Measurements from ENCODE around the gene HOXA1. TPM values are rescaled to one million over a fixed set of nuclear protein-coding genes. Genes with fewer than 3 reads are reported as not detected.
A peak's percentile ranks its signal among the peaks of the same experiment; 100 is the strongest.

Gene HOXA1
- total RNA-seq: 1 to 10 TPM; 2.4 to 3.0 TPM
- long read RNA-seq, partial matches to known transcripts: 0 of 2 reads
- long read RNA-seq, other reads (novel, unspliced or antisense): 0 of 2 reads

GRCh38 chr7:27095897-27096767, at the start of gene HOXA1:
Gene HOXA1, minus strand, starts transcription at chr7:27096000. Its CDS starts 88 bp downstream, at chr7:27095912.
- intact Hi-C loops (cut with DNase I, micrococcal nuclease): loop anchor here in 1 of 2 donors (5.0 kb wide), 1 partner anchor 234 kb away; the partner anchor contains the start of gene SKAP2

GRCh38 chr7:27145165-27145913, 49.5 kb upstream of the HOXA1 start:
- intact Hi-C loops (cut with DNase I, micrococcal nuclease): no loop called here
- DNase-seq: peak in 1 of 2 donors; percentile 47
- ATAC-seq: no peak

More at GRCh38 chr7:27095897-27096767, at the start of gene HOXA1:
- peak; percentile 73 for ATAC-seq
- peak; percentile 91 for DNase-seq

GRCh38 chr7:27144781-27145164, 49.0 kb upstream of the HOXA1 start:
- intact Hi-C loops (cut with DNase I, micrococcal nuclease): loop anchor here in 1 of 2 donors (5.0 kb wide), 1 partner anchor 287 kb away; no protein-coding TSS in a partner anchor
- DNase-seq (no peak), ATAC-seq (no peak)

DNA sequence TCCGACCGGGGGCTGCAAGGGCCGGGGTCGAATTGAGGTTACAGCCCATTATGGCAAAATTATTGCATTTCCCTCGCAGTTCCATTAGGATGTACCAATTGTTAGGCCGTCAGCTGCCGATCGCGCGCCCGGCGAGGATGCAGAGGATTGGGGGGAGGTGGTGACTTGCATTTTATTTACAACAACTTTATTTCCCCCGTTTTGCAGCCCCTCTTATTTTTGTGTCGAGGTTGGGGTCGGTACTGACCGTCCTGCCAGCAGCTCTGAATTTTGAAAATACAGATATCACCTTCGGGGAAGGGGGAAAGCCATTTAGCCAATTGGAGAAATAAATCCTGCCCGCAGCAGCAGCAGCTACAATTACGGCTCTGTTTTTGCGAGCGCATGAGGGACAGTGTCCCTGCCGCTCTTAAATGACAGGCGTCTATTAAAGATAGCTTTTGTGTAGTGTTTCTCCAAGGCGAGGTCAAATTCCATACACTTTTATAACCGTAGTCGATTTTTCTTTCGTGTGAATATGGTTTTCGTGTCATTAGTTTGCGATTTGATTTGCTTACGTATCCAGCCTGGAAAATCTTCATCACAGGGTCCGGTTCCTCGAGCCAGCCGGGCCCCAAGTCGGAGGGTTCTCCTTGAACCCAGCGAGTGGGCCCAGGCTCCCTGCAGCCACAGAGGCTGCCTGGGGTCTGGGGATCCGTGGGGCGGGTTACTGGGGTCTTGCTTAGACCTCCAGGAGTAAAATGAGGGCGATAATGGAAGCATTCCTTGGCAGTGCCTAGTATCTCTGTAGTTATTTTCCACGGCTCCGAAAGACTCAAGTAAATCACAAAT, 48.4 kb upstream of the HOXA1 start:
- intact Hi-C loops (cut with DNase I, micrococcal nuclease): loop anchor here in 1 of 2 donors (5.0 kb wide), 1 partner anchor 287 kb away; no protein-coding TSS in a partner anchor
- DNase-seq (no peak), ATAC-seq (peak; percentile 10)

- intact Hi-C loops (cut with DNase I, micrococcal nuclease): loop anchor here in 1 of 2 donors (5.0 kb wide), 1 partner anchor 286 kb away; no protein-coding TSS in a partner anchor
- peak in 1 of 2 donors; percentile 85 for DNase-seq
- peak; percentile 40 for ATAC-seq
Measured at GRCh38 chr7:27143023-27143949, 47.5 kb upstream of the HOXA1 start, which contains the start of gene HOXA5. Gene HOXA5, minus strand, starts transcription at chr7:27143681. Its CDS starts 74 bp downstream, at chr7:27143607.

GRCh38 chr7:27142580-27143022, 46.8 kb upstream of the HOXA1 start:
- no peak for ATAC-seq
- intact Hi-C loops (cut with DNase I, micrococcal nuclease): loop anchor here in 1 of 2 donors (5.0 kb wide), 1 partner anchor 285 kb away; no protein-coding TSS in a partner anchor
- DNase-seq: no peak

GRCh38 chr7:27141923-27142579, 46.3 kb upstream of the HOXA1 start:
- intact Hi-C loops (cut with DNase I, micrococcal nuclease): loop anchor here in 1 of 2 donors (5.0 kb wide), 1 partner anchor 285 kb away; no protein-coding TSS in a partner anchor
- ATAC-seq: no peak
- DNase-seq: peak in 1 of 2 donors; percentile 43

- DNase-seq: no peak
- intact Hi-C loops (cut with DNase I, micrococcal nuclease): loop anchor here in 1 of 2 donors (5.0 kb wide), 1 partner anchor 284 kb away; no protein-coding TSS in a partner anchor
- no peak for ATAC-seq
Measured at GRCh38 chr7:27141137-27141922, 45.5 kb upstream of the HOXA1 start.

- peak; percentile 56 for ATAC-seq
- peak in 1 of 2 donors; percentile 63 for DNase-seq
- intact Hi-C loops (cut with DNase I, micrococcal nuclease): loop anchor here in 1 of 2 donors (5.0 kb wide), 1 partner anchor 283 kb away; no protein-coding TSS in a partner anchor
Measured at GRCh38 chr7:27140126-27140857, 44.5 kb upstream of the HOXA1 start.

DNA sequence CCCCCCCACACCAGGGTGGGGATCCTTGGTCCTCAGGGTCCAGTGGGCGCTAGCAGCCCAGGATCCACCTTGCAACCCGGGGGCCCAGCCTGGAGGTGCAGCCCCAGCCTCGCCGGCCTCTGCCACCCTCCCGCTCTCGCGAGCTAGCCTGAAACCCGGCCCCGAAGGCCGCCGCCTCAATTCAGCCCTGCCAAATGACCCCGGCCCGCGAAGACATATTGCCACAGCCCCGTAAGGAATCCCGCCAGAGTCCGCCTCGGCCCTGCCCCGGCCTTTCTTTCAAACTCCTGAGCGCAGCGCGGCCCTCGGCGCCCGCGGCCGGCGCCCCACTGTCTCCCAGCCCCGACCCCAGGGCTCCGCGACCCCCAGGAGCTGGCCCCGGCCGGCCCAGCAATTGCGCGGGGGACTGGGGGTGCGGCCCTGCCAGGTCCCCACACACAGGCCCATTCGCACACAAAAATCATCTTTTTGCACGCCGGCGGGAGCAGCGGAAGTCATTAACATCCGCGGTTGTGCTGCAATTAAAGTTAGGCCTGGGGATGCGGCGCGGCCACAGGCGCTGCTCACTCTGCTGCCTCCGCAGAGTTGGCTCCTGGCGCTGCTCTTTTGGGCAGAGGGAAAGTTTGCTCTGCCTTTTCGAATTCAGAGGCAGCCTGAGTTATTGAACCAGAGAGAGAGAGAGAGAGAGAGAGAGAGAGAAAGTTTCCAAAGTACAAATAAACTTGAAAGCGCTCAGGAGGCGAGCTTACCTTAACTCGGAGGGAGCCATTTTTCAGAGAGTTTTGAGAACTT, 43.7 kb upstream of the HOXA1 start:
- peak in 1 of 2 donors; percentile 31 for DNase-seq
- intact Hi-C loops (cut with DNase I, micrococcal nuclease): loop anchor here in 1 of 2 donors (5.0 kb wide), 1 partner anchor 282 kb away; no protein-coding TSS in a partner anchor
- peak; percentile 9 for ATAC-seq

GRCh38 chr7:27138985-27139333, 43.2 kb upstream of the HOXA1 start:
- no peak for DNase-seq
- intact Hi-C loops (cut with DNase I, micrococcal nuclease): no loop called here
- peak; percentile 19 for ATAC-seq

GRCh38 chr7:27138472-27138871, 42.7 kb upstream of the HOXA1 start:
- DNase-seq (no peak), ATAC-seq (no peak)
- intact Hi-C loops (cut with DNase I, micrococcal nuclease): no loop called here

GRCh38 chr7:27137640-27138315, 42.0 kb upstream of the HOXA1 start:
- ATAC-seq (no peak), DNase-seq (no peak)
- intact Hi-C loops (cut with DNase I, micrococcal nuclease): no loop called here

DNA sequence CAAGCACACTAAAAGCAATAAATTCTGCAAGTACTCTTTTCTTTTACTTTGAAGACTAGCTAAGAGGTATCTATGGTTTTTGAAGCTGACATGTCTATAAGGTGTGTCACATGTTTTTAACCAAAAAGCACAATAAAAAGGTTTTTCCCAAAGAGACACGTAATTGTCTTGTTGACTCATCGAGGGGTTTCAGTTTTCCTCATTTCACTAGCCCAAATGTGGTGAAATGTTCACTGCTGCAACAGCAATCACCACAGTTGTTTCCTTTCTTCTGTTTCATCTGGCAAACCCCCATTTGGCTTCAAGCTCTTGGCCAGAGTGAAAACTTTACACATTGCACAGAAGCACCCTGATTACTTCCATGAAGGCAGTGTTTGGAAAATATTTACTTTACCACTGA, 38.6 kb upstream of the HOXA1 start:
- intact Hi-C loops (cut with DNase I, micrococcal nuclease): no loop called here
- ATAC-seq (no peak), DNase-seq (peak in 1 of 2 donors; percentile 39)
